ENCODE results near the gene OSBPL5.

OSBPL5 gene

DNA sequence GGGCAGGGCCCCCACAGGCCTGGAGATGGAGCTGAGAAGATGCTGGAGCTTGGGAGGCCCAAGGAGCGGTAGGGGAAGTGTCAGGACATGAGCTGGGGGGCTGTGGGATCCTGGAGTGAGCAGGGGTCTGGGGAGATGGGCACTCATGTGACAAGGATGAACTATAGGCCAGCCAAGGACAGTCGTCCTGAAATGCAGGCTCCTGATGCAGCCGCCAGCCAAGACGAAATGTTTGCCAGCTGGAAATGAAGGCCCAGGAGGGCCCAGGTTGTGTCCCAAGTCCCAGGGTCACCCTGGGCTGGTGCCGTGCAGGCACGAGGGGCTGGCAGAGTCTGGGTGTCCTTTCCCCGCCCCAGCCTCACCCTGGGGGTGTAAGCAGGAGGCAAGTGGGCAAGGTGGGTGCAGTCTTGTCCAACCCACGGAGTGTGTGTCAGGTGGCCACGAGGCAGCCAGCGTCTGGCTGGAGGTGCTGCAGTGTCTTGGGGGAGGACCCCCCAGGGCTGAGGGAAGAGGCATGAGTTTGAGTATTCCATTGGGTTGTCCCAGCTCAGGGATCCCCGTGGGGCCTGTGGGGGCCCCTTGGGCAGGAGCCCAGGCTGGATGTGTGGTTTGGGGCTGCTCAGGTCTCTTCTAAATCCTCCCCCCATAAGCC is 32.1 kb upstream of the OSBPL5 start:
- no peak for DNase-seq (ENCODE audit: low read depth)

- no peak for DNase-seq (ENCODE audit: low read depth)
Observed at GRCh38 chr11:3196161-3197043, 31.3 kb upstream of the OSBPL5 start.

DNA sequence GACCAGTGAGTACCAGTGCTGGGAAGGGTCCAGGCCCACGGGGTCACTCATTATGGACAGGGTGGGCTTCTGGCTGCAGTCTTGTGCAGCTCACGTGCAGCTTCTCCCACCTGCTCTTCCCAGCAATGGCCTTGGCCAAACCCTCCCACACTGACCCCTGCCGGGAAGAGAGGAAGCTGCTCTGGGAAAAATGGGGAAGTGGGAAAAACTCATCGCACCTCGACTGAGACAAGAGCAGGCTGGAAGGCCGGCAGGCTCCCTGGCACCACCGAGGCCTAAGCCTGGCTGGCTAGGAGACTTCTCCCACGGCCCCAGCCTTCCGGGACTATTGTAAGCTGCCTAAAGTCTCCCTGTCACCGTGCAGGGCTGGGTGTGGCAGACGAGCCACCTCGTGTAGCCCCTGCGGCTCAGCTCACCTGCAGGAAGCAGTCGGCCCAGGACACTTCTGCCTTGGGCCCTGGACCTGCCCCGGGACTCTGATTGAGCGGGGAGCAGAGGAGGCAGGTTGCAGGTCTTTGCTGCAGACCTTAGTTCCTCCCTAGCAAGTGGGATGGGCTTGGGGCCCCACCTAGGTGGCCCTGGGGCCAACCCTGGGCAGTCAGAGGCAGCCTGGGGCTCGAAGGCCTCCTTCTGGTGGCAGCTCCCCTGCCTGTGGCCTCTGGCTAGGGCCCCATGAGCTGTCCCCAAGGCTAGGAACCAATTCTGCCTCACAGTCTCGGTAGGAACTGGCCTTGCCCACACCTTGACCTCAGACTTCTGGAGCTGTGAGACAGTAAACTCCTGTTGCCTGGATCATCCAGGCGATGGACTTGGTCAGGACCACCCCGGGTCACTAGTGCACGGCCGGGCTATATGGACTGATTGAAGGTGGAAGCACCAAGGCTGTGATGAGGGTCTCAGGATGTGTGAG is 30.4 kb upstream of the OSBPL5 start:
- DNase-seq (ENCODE audit: low read depth), result no peak

- no peak for DNase-seq (ENCODE audit: low read depth)
Observed at GRCh38 chr11:3194016-3194816, 29.1 kb upstream of the OSBPL5 start.

- DNase-seq (ENCODE audit: low read depth), result no peak
Observed at GRCh38 chr11:3193373-3194015, 28.4 kb upstream of the OSBPL5 start.

DNA sequence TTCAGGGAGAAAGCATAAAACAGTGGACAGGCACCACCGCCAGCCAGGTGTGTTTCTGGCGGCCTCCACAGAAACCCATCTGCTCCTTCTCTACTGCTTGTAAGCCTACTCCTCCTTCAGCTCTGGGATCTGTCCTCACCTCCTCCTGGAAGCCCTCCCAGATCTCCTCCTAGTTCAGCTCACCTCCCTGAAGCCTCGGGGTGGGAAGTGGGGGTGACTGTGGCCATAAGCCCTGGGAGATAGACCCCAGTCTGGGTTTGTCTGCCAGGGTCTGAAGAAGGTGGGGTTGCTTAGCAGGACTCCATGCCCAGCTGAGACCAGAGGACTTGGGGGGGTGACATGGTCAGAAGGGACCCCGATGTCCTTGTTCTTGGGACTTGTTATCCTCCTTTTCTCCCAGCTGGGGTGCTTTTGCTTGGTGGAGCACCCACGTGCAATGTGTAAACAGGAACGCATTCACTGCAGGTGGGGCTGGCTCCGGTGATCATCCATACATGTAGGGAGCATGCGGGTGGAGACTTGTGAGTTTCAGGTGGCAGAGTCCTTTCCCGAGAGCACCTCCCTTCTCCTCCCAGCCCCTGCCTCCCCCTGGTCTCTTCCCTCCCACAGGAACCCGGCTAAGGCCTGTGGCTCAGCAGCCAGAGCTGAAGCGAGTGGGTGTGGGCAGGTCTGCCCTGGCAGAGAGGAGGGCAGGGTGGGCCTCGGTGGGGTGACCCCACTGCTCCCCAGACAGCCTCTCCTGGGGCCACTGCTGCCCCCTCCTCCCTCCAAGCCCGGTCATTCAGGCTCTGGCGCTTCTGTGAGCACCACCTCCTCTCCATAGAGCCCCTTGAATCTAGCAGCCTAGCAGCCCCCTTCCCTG is 27.6 kb upstream of the OSBPL5 start:
- no peak for DNase-seq (ENCODE audit: low read depth)

GRCh38 chr11:3191586-3192324 is 26.6 kb upstream of the OSBPL5 start:
- no peak for DNase-seq (ENCODE audit: low read depth)

- no peak for DNase-seq (ENCODE audit: low read depth)
Observed at GRCh38 chr11:3190600-3190999, 25.5 kb upstream of the OSBPL5 start.

- no peak for DNase-seq (ENCODE audit: low read depth)
Observed at GRCh38 chr11:3189886-3190583, 24.9 kb upstream of the OSBPL5 start.

- no peak for DNase-seq (ENCODE audit: low read depth)
Observed at GRCh38 chr11:3189196-3189843, 24.2 kb upstream of the OSBPL5 start.

DNA sequence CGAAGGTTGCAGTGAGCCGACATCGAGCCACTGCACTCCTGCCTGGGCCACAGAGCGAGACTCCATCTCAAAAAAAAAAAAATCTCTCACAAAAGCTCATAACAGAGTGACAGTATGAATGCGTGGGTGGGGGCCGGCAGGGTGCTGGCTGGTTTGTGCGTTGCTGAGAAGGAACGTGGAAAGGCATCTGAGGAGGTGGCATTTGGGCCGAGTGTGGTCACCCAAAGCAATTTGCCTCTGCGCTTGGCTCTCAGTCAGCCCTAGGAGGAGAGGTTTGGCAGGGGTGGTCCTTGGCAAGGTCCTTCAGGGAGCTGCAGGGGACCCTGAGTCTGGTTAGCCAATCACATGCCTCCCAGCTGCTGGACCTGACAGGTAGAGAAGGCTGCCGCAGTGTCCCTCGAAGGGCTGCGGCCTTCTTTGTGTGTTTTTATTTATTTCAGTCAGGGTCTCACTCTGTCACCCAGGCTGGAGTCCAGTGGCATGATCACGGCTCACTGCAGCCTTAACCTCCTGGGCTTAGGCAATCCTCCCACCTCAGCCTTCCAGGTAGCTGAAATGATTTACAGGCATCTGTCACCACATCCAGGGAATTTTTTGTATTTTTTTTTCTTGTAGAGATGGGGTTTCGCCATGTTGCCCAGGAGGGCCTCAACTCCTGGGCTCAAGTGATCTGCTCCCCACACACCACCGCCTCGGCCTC is 23.5 kb upstream of the OSBPL5 start:
- DNase-seq (ENCODE audit: low read depth), result no peak

DNA sequence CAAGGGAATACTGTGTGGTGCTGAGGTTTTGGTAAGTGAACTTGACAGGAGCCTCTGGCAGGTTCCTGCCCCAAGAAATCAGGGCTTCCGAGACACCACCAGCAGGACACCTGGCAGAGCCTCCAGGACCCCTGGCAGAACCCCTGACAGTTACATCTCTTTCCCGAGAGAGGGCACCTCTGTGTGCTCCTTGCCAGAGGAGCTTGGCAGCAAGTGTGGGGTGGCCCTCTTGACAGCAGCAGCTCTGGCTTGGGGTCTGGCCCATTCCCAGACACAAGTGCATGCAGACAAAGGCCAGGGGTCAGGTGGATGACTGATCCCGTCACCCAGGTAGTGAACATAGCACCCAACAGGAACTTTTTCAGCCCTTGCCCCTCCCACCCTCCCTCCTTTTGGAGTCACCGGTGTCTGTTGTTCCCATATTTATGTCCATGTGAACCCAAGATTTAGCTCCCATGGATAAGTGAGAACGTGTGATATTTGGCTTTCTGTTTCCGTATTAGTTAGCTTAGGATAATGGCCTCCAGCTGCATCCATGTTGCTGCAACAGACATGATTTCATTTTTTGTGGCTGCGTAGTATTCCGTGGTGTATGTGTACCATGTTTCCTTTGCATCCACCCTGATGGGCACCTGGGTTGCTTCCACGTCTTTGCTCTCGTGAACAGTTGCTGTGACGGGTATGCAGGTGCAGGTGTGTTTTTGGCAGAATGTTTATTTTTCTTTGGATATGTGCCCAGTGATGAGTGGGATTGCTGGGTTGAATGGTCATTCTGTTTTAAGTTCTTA is 21.2 kb upstream of the OSBPL5 start:
- no peak for DNase-seq (ENCODE audit: low read depth)

DNA sequence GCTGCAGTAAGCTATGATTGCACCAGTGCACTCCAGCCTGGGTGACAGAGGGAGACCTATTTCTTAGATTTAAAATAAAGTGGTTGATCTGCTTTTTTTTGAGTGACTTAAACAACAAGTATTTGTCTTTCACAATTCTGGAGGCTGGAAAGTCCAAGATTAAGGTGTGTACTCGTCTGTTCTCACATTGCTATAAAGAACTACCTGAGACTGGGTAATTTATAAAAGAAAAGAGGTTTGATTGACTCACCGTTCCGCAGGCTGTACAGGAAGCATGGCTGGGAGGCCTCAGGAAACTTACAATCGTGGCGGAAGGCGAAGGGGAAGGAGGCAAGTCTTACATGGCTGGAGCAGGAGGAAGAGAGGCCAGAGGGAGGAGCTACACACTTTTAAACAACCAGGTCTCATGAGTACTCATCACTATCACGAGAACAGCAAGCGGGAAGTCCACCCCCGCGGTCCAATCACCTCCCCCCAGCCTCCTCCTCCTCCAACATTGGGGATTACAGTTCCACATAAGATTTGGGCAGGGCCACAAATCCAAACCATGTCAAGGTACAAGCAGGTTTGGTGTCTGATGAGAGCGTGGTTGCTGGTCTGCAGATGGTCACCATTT is 19.7 kb upstream of the OSBPL5 start:
- DNase-seq (ENCODE audit: low read depth), result no peak

- no peak for DNase-seq (ENCODE audit: low read depth)
Observed at GRCh38 chr11:3183523-3183922, 18.4 kb upstream of the OSBPL5 start.

- DNase-seq (ENCODE audit: low read depth), result no peak
Observed at GRCh38 chr11:3182462-3182852, 17.3 kb upstream of the OSBPL5 start.

GRCh38 chr11:3181725-3182461 is 16.8 kb upstream of the OSBPL5 start:
- DNase-seq (ENCODE audit: low read depth), result no peak

All from fibroblast of the conjunctiva (primary cell).